ENCODE results near the gene MSH6.

- no peak for TF ChIP-seq CTCF (conservative IDR thresholded peaks at IDR 0.05; ENCODE audit: low read length)
- TF ChIP-seq EZH2phosphoT487 (IDR thresholded peaks at IDR 0.05; ENCODE audit: borderline replicate concordance, low read depth, low read length) = no peak
Observed at GRCh38 chr2:47769318-47769717, 13.6 kb upstream of the MSH6 start.

Measured in OCI-LY7 (cell line).